ENCODE measurements around the gene GID8. TPM values are rescaled to one million over a fixed set of nuclear protein-coding genes. Genes with fewer than 3 reads are reported as not detected.

GID8 gene
- total and polyA plus RNA-seq, 2 of the 4 experiments (the other 2 are of a cell fraction) = 21.5 to 33.9 TPM

- Histone ChIP-seq H4K5ac (ENCODE audit: low read depth, low read length) (no peak overlapping the region), H4K20me1 (ENCODE audit: insufficient read depth, low read length) (peaks cover 20% of the 10 kb centered on the region), H2BK20ac (ENCODE audit: low read depth, low read length) (no peak overlapping the region), H4K91ac (ENCODE audit: insufficient read depth, low read depth, low read length) (no peak overlapping the region), H2BK15ac (ENCODE audit: low read depth, low read length) (no peak overlapping the region), H2AFZ (replicated peaks; ENCODE audit: low read length, poor library complexity) (no peak overlapping the region), H3K18ac (ENCODE audit: low read depth, low read length) (no peak overlapping the region), H3K79me1 (ENCODE audit: low read depth in 1 of 2, low read length in 2 of 2) (peaks cover 3 to 42% of the 10 kb centered on the region in 2 experiments), H3K4me1 (ENCODE audit: control insufficient read depth, insufficient read depth, low read length) (peaks cover 11% of the 10 kb centered on the region), H2BK5ac (ENCODE audit: low read depth, low read length, poor library complexity, severe bottlenecking) (no peak overlapping the region), H3K27me3 (ENCODE audit: control insufficient read depth, insufficient read depth, low read length) (no peaks in the 10 kb centered on the region), H3K4me3 (ENCODE audit: insufficient read depth, low read depth, low read length) (no peak overlapping the region), H2AK5ac (ENCODE audit: low read depth, low read length) (no peak overlapping the region), H4K8ac (ENCODE audit: low read depth in 2 of 2, low read length in 2 of 2) (no peak overlapping the region; a peak in 1 of 4 replicates), H3K56ac (ENCODE audit: extremely low read depth, insufficient read depth, low read length) (no peak overlapping the region), H3K9ac (ENCODE audit: low read depth, low read length) (no peak overlapping the region), H3K36me3 (ENCODE audit: control insufficient read depth, insufficient read depth, low read length) (peaks cover 58% of the 10 kb centered on the region), H3K14ac (replicated peaks; ENCODE audit: low read depth, low read length) (no peak overlapping the region), H3K4ac (ENCODE audit: low read depth, low read length) (no peak overlapping the region), H3K9me1 (ENCODE audit: insufficient read depth, low read length) (peaks cover 11% of the 10 kb centered on the region), H2AK9ac (replicated peaks; ENCODE audit: low read depth, low read length, poor library complexity) (no peak overlapping the region), H3K27ac (ENCODE audit: insufficient read depth, low read length) (no peak overlapping the region), H2BK120ac (ENCODE audit: low read depth, low read length) (no peak overlapping the region), H3K4me2 (ENCODE audit: low read depth, low read length) (no peak overlapping the region), H3K9me3 (ENCODE audit: control insufficient read depth, insufficient read depth, low read length) (no peaks in the 10 kb centered on the region), H3K23ac (ENCODE audit: low read depth, low read length) (no peak overlapping the region)
- no TSS peak for BruUV-seq (replicated peaks)
- ChIA-PET POLR2A (ENCODE audit: unreplicated experiment) (no interaction called here), CTCF (interaction anchor here (1.4 kb wide), 1 partner anchor 13 kb away, joined by 3 read pairs; no protein-coding TSS in a partner anchor)
- in situ Hi-C loops (cut with MboI; ENCODE audit: low sequenced_read_pairs) (no loop called here), dilution Hi-C loops (cut with HindIII; ENCODE audit: low sequenced_read_pairs, unreplicated experiment) (no loop called here), intact Hi-C loops (cut with micrococcal nuclease) (no loop called here)
- no peak for TF ChIP-seq MAZ (IDR thresholded peaks at IDR 0.05; ENCODE audit: borderline replicate concordance, low read depth, low read length)
- no peak for TF ChIP-seq RCOR1 (IDR thresholded peaks at IDR 0.05; ENCODE audit: insufficient replicate concordance, low read length)
- no peak for TF ChIP-seq ELK1 (IDR thresholded peaks at IDR 0.05; ENCODE audit: borderline replicate concordance, low read depth, low read length)
- no peak for TF ChIP-seq SMC3 (IDR thresholded peaks at IDR 0.05; ENCODE audit: low read depth, low read length)
- TF ChIP-seq USF2 (IDR thresholded peaks at IDR 0.05; ENCODE audit: low read depth, low read length) = no peak
- no peak for TF ChIP-seq MXI1 (IDR thresholded peaks at IDR 0.05; ENCODE audit: borderline replicate concordance, low read depth, low read length)
- no peak for TF ChIP-seq CEBPB (IDR thresholded peaks at IDR 0.05; ENCODE audit: low read depth, low read length)
- DNase-seq = no peak
- whole genome bisulfite sequencing, 2 experiments (ENCODE audit: extremely low coverage in 2 of 2, insufficient read length in 1 of 2) = 96% methylated on average over 4 of the region's 16 CpGs; no CpG with 5 or more reads in 1 of the 2 experiments
- ATAC-seq (ENCODE audit: low read depth) = no peak
Observed at GRCh38 chr20:62888406-62888805, 49.5 kb upstream of the GID8 start.

All from IMR-90 (cell line).